Rectal smooth muscle tissue (tissue), 1 donor: ENCODE measurements around the gene HACD2.
A peak's percentile ranks its signal among the peaks of the same experiment; 100 is the strongest.
"Not testable (repeated sequence)": the region's sequence is repeated elsewhere in the genome, so short reads cannot be mapped to it uniquely, and the experiment has no call there.

ENCODE experiments used
- H3K27ac ChIP-seq: one replicate; pipeline ENCODE4 v1.7.0; 2013; ENCODE audit warnings: low read depth, low read length, inconsistent platforms
- H3K27me3 ChIP-seq: one replicate; pipeline ENCODE4 v1.7.0; 2013; ENCODE audit warnings: low read length; ENCODE audit not compliant: control insufficient read depth, insufficient read depth
- H3K36me3 ChIP-seq: one replicate; pipeline ENCODE4 v1.7.0; 2013; ENCODE audit warnings: low read length; ENCODE audit not compliant: control insufficient read depth, insufficient read depth
- H3K4me1 ChIP-seq: one replicate; pipeline ENCODE4 v1.7.0; 2013; ENCODE audit warnings: low read length; ENCODE audit not compliant: control insufficient read depth, insufficient read depth
- H3K4me3 ChIP-seq: one replicate; pipeline ENCODE4 v1.7.0; 2013; ENCODE audit warnings: low read length
- H3K9ac ChIP-seq: one replicate; pipeline ENCODE4 v1.7.0; 2013; ENCODE audit warnings: low read length

The HACD2 gene

DNA sequence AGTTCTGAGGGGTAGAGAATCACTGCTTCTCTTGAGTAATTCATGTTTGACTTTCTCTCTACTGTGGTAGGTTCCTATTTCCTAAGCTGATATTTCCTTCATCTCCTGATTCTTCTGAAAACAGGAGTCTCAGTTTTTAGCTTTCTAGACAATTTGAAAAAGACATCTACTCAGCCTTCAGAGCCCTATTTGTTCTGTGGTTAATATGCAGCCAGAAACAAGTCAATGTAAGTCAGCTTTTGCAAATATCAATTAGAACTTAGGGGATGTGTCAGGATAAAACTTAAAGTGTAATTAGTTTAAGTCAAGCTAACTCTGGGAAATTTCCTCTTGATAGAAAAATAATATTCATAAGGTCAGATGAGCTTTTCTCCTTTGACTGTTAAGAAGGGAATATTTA, 21.7 kb upstream of the HACD2 start:
- Histone ChIP-seq H3K27ac (no peak overlapping the region), H3K36me3 (peaks cover 4% of the 10 kb centered on the region)

DNA sequence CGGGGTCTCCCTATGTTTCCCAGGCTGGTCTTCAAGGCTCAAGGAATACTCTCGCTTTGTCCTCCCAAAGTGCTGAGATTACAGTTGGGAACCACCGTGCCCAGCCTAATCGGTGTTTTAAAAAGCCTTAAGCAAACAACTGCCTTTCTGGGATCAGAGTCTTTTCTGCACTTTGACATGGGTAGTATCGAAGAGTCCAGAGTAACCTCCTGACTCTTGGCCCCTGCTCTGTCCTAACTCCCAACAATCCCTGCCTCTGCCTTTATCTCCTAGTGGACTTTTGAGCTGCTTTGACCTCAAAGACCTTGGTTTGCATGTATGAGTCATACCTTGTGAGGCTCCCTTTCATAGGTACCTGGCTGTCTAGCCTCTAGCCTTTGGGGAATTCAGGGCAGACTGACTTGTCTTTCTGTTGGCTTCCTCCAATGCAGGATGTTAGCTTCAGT, 21.0 kb upstream of the HACD2 start:
- Histone ChIP-seq H3K36me3 (peaks cover 4% of the 10 kb centered on the region), H3K9ac (no peak overlapping the region), H3K27ac (no peak overlapping the region), H3K27me3 (no peaks in the 10 kb centered on the region), H3K4me3 (no peak overlapping the region), H3K4me1 (no peaks in the 10 kb centered on the region)

More for the DNA sequence above, 21.7 kb upstream of the HACD2 start:
- no peaks in the 10 kb centered on the region for H3K27me3 ChIP-seq
- peaks cover 2% of the 10 kb centered on the region for H3K4me1 ChIP-seq
- no peak overlapping the region for H3K4me3 ChIP-seq
- no peak overlapping the region for H3K9ac ChIP-seq

DNA sequence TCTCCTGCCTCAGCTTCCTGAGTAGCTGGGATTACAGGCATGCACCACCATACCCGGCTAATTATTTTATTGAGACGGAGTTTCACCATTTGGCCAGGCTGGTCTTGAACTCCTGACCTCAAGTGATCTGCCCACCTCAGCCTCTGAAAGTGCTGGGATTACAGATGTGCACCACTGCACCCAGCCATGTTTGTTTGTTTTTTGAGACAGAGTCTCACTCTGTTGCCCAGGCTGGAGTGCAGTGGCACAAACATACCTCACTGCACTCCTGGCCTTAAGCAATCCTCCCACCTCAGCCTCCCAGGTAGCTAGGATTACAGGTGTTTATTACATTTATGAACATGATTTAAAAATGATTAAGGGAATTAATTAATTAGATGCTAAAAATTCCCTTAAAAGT, 18.3 kb upstream of the HACD2 start:
- not testable (repeated sequence) for H3K4me3 ChIP-seq, H3K9ac ChIP-seq, H3K36me3 ChIP-seq, H3K27me3 ChIP-seq, H3K4me1 ChIP-seq, H3K27ac ChIP-seq

DNA sequence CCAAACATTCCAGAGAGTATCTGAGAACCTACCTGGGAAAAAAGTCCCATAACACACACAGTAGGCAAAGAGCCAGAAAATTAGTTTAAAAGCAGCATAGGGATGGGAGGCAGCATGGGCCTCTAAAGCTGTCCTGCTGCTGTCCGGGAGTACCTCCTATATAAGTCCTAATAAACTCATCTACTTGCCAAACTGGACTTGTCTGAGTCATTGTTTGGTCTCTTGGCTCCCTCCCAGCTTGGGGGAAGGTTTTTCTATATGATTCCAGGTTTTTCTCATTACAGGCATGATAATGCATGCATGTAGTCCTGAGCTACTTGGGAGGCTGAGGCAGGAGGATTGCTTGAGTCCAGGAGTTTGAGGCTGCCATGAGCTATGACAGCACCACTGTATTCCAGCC, 17.5 kb upstream of the HACD2 start:
- Histone ChIP-seq H3K4me3 (no peak overlapping the region), H3K36me3 (no peaks in the 10 kb centered on the region), H3K27ac (no peak overlapping the region), H3K9ac (no peak overlapping the region), H3K27me3 (no peaks in the 10 kb centered on the region), H3K4me1 (no peaks in the 10 kb centered on the region)

DNA sequence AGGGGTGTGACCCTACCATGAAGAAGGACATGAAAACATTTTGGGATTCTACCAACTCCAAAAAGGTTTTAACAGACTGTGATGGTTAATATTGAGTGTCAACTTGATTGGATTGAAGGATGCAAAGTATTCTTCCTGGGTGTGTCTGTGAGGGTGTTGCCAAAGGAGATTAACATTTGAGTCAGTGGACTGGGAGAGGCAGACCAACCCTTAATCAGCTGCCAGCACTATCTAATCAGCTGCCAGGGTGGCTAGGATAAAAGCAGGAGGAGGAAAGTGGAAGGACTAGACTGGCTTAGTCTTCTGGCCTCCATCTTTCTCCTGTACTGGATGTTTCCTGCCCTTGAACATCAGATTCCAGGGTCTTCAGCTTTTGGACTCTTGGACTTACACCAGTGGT, 16.0 kb upstream of the HACD2 start:
- H3K27ac ChIP-seq, H3K4me3 ChIP-seq, H3K9ac ChIP-seq, H3K36me3 ChIP-seq, H3K27me3 ChIP-seq, H3K4me1 ChIP-seq: not testable (repeated sequence)

DNA sequence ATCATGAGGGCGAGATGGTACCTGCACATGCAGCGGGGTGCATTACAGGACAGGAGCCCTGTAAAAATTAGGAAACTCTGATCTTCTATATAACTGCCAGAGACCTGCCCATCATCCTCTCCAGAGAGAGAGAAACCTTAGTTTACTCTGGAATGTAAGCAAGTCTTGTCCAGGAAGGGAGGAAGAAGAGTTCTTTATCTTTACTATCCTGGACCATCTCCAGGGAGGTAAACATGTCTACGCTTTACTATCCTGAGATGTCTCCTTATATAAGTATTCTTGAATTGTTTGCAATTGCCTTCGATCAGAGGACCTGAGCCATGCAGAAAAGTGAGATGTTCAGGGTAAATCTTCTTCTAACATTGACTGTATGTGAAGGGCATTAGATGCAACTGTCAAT, 12.7 kb upstream of the HACD2 start:
- H3K4me3 ChIP-seq = no peak overlapping the region
- H3K27ac ChIP-seq = no peak overlapping the region
- no peaks in the 10 kb centered on the region for H3K4me1 ChIP-seq
- H3K9ac ChIP-seq = no peak overlapping the region
- no peaks in the 10 kb centered on the region for H3K36me3 ChIP-seq
- no peaks in the 10 kb centered on the region for H3K27me3 ChIP-seq

DNA sequence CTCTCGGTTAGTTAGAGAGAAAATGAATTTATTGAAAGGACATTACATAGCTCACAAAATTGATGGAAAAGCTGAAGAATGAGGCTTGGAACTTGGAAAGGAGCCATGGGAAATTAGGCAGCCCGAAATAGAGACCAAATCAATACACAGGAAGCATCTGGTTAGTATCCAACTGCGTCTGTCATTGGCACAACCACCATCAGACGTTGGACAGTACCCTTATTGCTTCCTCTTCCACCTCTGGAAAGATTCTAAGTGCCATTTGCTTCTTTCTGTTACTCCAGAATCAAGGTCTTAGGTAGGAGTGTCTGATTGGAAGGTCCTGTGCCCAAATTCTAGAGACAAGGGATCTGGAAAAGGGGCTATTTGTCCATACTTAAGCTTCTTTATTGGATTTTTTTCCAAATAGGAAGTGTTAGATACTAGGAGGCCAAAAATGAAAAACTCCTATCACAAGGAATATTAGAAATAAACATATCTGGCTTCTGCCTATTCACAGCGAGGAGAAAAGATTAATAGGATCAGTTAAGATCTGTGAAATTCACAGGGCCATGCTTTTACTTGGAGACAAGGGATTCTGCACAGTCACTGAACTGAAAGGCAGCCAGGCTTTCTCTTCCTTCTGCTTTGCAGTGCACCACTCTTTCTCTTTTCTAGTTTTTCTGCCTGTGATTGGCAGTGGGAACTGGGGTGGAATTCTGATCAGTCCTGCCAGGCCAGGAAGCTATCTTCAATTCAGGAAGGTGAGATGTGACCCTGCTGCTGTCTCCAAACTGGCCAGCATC, 10.7 kb upstream of the HACD2 start:
- Histone ChIP-seq H3K4me3 (no peak overlapping the region), H3K4me1 (no peaks in the 10 kb centered on the region), H3K27me3 (no peaks in the 10 kb centered on the region), H3K9ac (no peak overlapping the region), H3K36me3 (peaks cover 1% of the 10 kb centered on the region), H3K27ac (no peak overlapping the region)

DNA sequence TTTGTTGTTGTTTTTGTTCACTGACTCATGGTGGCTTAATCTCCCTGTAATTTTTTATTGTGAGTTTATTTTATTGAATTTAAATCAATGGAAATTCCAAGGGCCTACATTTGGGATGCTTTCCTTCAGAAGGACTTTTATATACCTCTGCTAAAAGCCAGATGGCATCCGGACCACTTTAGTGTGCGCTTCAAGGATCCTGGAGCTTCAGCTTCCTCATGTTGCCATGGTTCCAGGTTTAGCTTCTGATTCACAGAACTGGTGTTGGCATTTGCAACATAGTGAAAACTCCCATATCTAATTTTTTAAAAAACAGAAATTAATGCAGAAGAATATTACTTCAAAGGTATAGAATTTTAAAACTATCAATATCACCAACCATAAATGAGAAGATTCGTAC, 8.5 kb upstream of the HACD2 start:
- no peaks in the 10 kb centered on the region for H3K27me3 ChIP-seq
- H3K9ac ChIP-seq = no peak overlapping the region
- no peak overlapping the region for H3K27ac ChIP-seq
- peaks cover 8% of the 10 kb centered on the region for H3K36me3 ChIP-seq
- no peak overlapping the region for H3K4me3 ChIP-seq
- H3K4me1 ChIP-seq = no peaks in the 10 kb centered on the region

DNA sequence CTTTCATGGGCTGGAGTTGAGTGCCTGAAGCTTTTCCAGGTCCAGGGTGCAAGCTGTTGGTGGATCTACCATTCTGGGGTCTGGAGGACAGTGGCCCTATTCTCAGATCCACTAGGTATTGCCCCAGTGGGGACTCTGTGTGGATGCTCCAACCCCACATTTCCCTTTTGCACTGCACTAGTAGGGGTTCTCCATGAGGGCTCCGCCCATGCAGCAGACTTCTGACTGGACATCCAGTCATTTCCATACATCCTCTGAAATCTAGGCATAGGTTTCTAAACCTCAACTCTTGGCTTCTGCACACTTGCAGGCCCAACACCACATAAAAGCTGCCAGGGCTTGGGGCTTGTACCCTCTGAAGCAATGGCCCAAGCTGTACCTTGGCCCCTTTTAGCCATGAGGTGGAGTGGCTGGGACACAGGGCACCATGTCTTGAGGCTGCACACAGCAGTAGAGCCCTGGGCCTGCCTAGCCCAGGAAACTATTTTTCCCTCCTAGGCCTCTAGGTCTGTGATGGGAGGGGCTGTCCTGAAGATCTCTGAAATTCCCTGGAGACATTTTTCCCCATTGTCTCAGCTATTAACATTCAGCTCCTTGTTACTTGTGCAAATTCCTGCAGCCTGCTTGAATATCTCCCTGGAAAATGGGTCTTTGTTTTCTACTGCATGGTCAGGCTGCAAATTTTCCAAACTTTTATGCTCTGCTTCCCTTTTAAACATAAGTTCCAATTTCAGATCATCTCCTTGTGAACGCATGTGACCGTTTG, 6.0 kb upstream of the HACD2 start:
- Histone ChIP-seq H3K4me1 (peaks cover 6% of the 10 kb centered on the region), H3K27ac (no peak overlapping the region), H3K27me3 (no peaks in the 10 kb centered on the region), H3K36me3 (peaks cover 8% of the 10 kb centered on the region), H3K9ac (no peak overlapping the region), H3K4me3 (no peak overlapping the region)

DNA sequence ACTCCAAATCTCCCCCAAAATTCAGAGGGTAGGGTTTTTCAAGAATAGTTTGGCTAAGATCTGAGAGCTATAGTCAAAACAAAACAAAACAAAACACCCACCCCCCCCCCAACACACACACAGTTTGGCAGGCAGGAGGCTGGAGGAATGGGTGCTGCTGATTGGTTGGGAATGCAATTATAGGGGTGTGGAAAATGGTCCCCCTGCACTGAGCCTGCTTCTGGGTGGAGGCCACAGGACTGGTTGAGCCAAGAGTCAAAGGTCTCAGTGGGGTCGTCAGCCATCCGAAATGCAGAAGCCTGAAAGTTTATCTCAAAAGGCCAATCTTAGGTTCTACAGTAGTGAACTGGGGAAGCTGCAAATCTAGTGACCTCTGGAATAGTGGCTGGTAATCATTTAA, 2.5 kb upstream of the HACD2 start:
- no peaks in the 10 kb centered on the region for H3K27me3 ChIP-seq
- peaks cover 8% of the 10 kb centered on the region for H3K4me1 ChIP-seq
- no peak overlapping the region for H3K27ac ChIP-seq
- peaks cover 8% of the 10 kb centered on the region for H3K36me3 ChIP-seq
- H3K4me3 ChIP-seq = no peak overlapping the region
- H3K9ac ChIP-seq = no peak overlapping the region

DNA sequence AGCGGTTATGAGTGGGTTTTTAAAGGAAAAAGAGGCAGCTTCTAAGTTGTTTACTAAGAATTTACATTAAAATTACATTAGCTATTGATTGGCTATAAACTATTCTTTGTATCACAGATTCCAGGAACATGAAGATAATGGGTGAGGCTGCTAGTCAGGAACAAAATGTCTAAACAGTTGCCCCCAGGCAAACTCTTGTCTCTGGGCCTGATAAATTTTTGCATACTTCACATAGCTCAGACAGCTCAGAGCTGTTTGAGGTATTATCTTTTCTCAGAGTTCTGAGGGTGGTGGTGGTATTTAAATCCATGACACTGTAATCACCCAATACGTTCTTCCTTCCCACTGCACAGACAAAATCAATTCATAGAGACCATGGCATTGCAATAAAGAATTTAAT, 2.1 kb upstream of the HACD2 start:
- Histone ChIP-seq H3K27me3 (no peaks in the 10 kb centered on the region), H3K9ac (no peak overlapping the region), H3K4me1 (peaks cover 8% of the 10 kb centered on the region), H3K36me3 (peaks cover 8% of the 10 kb centered on the region), H3K27ac (no peak overlapping the region), H3K4me3 (no peak overlapping the region)

DNA sequence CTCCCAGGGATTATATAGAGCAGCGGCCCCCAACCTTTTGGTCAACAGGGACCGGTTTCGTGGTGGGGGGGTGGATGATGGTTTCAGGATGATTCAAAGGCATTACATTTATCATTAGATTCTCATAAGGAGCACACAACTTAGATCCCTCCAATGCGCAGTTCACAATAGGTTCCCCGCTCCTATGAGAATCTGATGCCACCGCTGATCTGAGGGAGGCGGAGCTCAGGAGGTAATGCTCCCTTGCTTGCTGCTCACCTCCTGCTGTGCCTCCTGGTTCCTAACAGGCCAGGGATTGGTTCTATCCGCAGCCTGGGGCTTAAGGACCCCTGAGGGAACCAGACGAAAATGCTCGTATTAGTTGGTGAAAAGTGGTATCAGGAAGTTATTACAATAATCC, 1.3 kb upstream of the HACD2 start:
- no peak overlapping the region for H3K27ac ChIP-seq

More for the DNA sequence above, 1.3 kb upstream of the HACD2 start:
- Histone ChIP-seq H3K36me3 (peaks cover 8% of the 10 kb centered on the region), H3K9ac (no peak overlapping the region), H3K27me3 (no peaks in the 10 kb centered on the region), H3K4me1 (peaks cover 8% of the 10 kb centered on the region), H3K4me3 (peak overlapping the region; percentile 97)
